Measurements from ENCODE around the gene BRD4.

The BRD4 gene

GRCh38 chr19:15374796-15375440 is 42.6 kb upstream of the BRD4 start:
- H3K4me3 ChIP-seq (ENCODE audit: low read length) = no peak overlapping the region
- TF ChIP-seq CTCF (conservative IDR thresholded peaks at IDR 0.05; ENCODE audit: low read depth, low read length) = no peak
- no peak for DNase-seq (ENCODE audit: low read depth)

- no peak overlapping the region for H3K4me3 ChIP-seq (ENCODE audit: low read length)
- no peak for TF ChIP-seq CTCF (conservative IDR thresholded peaks at IDR 0.05; ENCODE audit: low read depth, low read length)
- no peak for DNase-seq (ENCODE audit: low read depth)
These were observed 41.8 kb upstream of the BRD4 start for GRCh38 chr19:15374105-15374651.

GRCh38 chr19:15373644-15374043 is 41.3 kb upstream of the BRD4 start:
- no peak for TF ChIP-seq CTCF (conservative IDR thresholded peaks at IDR 0.05; ENCODE audit: low read depth, low read length)
- no peak for DNase-seq (ENCODE audit: low read depth)

GRCh38 chr19:15372891-15373301 is 40.6 kb upstream of the BRD4 start:
- no peak for DNase-seq (ENCODE audit: low read depth)
- TF ChIP-seq CTCF (conservative IDR thresholded peaks at IDR 0.05; ENCODE audit: low read depth, low read length) = no peak
- H3K4me3 ChIP-seq (ENCODE audit: low read length) = no peak overlapping the region

More at GRCh38 chr19:15373644-15374043, 41.3 kb upstream of the BRD4 start:
- no peak overlapping the region for H3K4me3 ChIP-seq (ENCODE audit: low read length)

- no peak for DNase-seq (ENCODE audit: low read depth)
- no peak overlapping the region for H3K4me3 ChIP-seq (ENCODE audit: low read length)
- TF ChIP-seq CTCF (conservative IDR thresholded peaks at IDR 0.05; ENCODE audit: low read depth, low read length) = no peak
These were observed 40.1 kb upstream of the BRD4 start for GRCh38 chr19:15372470-15372869.

GRCh38 chr19:15371786-15372380 is 39.5 kb upstream of the BRD4 start:
- TF ChIP-seq CTCF (conservative IDR thresholded peaks at IDR 0.05; ENCODE audit: low read depth, low read length) = no peak
- H3K4me3 ChIP-seq (ENCODE audit: low read length) = no peak overlapping the region
- no peak for DNase-seq (ENCODE audit: low read depth)

GRCh38 chr19:15371119-15371518 is 38.8 kb upstream of the BRD4 start:
- DNase-seq (ENCODE audit: low read depth) = no peak
- no peak for TF ChIP-seq CTCF (conservative IDR thresholded peaks at IDR 0.05; ENCODE audit: low read depth, low read length)
- H3K4me3 ChIP-seq (ENCODE audit: low read length) = no peak overlapping the region

All from retinal pigment epithelial cell (primary cell).